Mucosa of rectum (tissue), 2 donors: Measurements from ENCODE around the gene GNAO1.

Experiments
- H3K27ac ChIP-seq, 2 donors: one replicate each; pipeline ENCODE4 v1.7.0; 2013; ENCODE audit warnings: inconsistent platforms in 2 of 2, low read depth in 2 of 2, low read length in 2 of 2
- H3K27me3 ChIP-seq, 2 donors: one replicate each; pipeline ENCODE4 v1.7.0; 2013; ENCODE audit warnings: low read length in 2 of 2; ENCODE audit not compliant: control insufficient read depth in 2 of 2, insufficient read depth in 2 of 2
- H3K36me3 ChIP-seq, 2 donors: one replicate each; pipeline ENCODE4 v1.7.0; 2013; ENCODE audit warnings: low read length in 2 of 2; ENCODE audit not compliant: control insufficient read depth in 2 of 2, insufficient read depth in 2 of 2
- H3K4me1 ChIP-seq, 2 donors: one replicate each; pipeline ENCODE4 v1.7.0; 2013; ENCODE audit warnings: low read length in 2 of 2, mild to moderate bottlenecking in 1 of 2; ENCODE audit not compliant: control insufficient read depth in 2 of 2, insufficient read depth in 2 of 2
- H3K4me3 ChIP-seq, 2 donors: one replicate each; pipeline ENCODE4 v1.7.0; 2013; ENCODE audit warnings: low read length in 2 of 2
- H3K9ac ChIP-seq, 2 donors: one replicate each; pipeline ENCODE4 v1.7.0; 2013; ENCODE audit warnings: low read length in 2 of 2, low read depth in 1 of 2, mild to moderate bottlenecking in 1 of 2
- H3K9me3 ChIP-seq, 2 donors: one replicate each; pipeline ENCODE4 v1.7.0; 2013; ENCODE audit warnings: low read length in 2 of 2; ENCODE audit not compliant: control insufficient read depth in 2 of 2
- donor health status: healthy.
- donor health status: Normal muscosa, but diverticular disease.

GNAO1 gene

DNA sequence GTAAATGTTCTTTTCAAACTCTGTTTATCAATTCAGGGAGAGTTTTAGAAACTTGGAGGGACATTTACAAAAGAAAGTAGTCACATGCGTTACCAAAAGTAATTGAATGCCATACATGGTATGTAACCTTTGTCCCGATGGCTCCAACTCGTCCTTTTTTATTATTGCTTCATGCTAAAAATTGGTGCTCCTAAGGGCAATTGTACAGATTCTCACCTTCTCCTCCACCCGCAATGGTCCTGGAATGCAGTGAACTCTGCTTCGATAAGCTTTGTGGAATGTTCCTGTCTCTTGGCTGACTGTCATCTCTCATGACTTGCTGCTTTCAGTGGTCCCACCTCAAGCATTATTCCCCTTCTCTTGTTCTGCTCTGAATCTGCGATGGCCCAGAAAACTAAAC lies 20.9 kb downstream of the GNAO1 start:
- peak overlapping the region; percentile 40 to 64 for H3K27ac ChIP-seq

DNA sequence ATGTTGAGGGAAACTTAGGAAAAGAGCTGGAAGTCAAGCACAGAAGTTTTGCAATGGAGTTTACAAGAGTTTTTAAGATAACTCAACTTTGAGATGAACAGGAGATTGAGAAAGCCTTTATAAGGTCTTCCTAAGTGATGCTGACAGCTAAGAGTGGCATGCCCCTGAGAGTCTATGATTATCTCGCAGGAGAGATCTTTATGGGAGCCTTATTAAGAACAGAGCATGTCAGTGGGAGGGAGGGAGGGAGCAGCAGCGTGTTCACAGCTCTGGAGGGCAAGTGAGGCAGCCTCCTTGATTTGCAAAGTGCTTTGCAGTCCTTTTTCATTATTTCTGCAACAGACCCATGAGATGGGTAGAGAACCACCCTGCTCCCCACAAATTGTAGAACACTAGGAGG lies 30.7 kb downstream of the GNAO1 start:
- Histone ChIP-seq H3K27ac (no peak overlapping the region), H3K4me1 (no peaks in the 10 kb centered on the region)

More for the DNA sequence above, 20.9 kb downstream of the GNAO1 start:
- H3K4me3 ChIP-seq: no peak overlapping the region
- H3K9me3 ChIP-seq: no peaks in the 10 kb centered on the region
- no peaks in the 10 kb centered on the region for H3K36me3 ChIP-seq
- H3K27me3 ChIP-seq: no peaks in the 10 kb centered on the region
- no peak overlapping the region for H3K9ac ChIP-seq
- H3K4me1 ChIP-seq: no peaks in the 10 kb centered on the region

DNA sequence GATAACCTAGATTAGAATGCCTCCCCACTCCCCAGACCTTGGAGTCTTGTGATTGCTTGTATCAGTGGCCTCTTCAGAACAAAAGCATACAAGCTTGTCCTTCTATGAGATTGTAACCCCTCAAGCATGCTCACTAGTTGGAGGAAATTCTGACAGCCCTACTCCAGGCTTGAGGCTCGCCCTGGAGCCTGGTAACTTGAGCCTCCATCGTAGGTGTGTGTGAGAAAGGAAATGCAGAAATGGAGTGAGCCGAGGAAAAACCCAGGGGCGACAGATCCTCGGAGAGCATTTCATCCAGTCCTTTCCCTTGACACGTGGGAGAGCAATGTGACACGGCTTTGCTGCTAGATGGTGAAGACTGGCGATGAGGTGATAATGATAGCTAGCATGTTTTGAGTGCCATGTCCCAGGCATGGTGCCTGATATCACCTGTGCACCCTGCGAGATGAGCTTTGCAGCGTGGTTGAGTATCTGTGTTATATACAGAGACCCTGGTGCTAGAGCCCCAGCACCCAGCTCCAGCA lies 31.2 kb downstream of the GNAO1 start:
- Histone ChIP-seq H3K9me3 (no peaks in the 10 kb centered on the region), H3K4me1 (no peaks in the 10 kb centered on the region), H3K27ac (no peak overlapping the region), H3K4me3 (no peak overlapping the region), H3K27me3 (no peaks in the 10 kb centered on the region), H3K9ac (no peak overlapping the region), H3K36me3 (no peaks in the 10 kb centered on the region)

More for the DNA sequence above, 30.7 kb downstream of the GNAO1 start:
- no peaks in the 10 kb centered on the region for H3K27me3 ChIP-seq
- H3K9me3 ChIP-seq: no peaks in the 10 kb centered on the region
- no peak overlapping the region for H3K9ac ChIP-seq
- H3K4me3 ChIP-seq: no peak overlapping the region
- no peaks in the 10 kb centered on the region for H3K36me3 ChIP-seq

DNA sequence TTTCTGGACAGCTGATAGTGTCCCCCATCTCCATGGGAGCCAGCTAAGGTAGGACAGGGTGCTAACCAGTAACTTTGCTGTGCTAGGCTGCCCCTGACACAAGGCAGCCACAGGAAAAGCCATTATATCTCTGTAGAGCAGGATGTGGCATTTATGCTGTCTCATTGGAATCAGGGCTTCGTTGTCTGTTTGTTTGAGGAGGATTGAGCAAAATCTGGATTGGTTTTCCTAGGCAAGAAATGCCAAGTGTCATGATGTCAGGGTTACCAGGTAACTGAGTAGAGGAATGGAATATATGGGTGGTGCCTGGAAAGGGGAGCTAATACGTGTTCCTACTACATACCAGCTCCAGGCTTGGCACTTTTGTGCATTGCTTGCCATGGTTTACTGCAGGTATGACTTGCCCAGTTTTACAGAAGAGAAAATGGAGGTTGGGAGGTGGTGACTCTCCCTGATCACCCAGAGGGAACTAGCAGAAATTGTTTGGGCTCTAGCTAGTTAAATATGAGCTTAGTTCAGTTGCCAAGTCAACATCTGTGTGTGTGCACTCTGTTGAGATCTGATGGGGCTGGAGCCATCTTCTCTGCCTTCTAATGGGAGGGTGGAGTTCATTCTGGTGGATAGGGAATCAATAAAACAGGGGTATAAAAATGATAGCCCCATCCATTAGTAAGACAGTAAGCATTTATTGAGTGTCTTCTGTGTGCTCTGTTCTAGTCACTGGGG lies 33.9 kb downstream of the GNAO1 start:
- H3K9ac ChIP-seq: no peak overlapping the region
- H3K4me3 ChIP-seq: no peak overlapping the region
- no peak overlapping the region for H3K27ac ChIP-seq
- H3K9me3 ChIP-seq: no peaks in the 10 kb centered on the region
- no peaks in the 10 kb centered on the region for H3K4me1 ChIP-seq
- no peaks in the 10 kb centered on the region for H3K36me3 ChIP-seq
- H3K27me3 ChIP-seq: no peaks in the 10 kb centered on the region

DNA sequence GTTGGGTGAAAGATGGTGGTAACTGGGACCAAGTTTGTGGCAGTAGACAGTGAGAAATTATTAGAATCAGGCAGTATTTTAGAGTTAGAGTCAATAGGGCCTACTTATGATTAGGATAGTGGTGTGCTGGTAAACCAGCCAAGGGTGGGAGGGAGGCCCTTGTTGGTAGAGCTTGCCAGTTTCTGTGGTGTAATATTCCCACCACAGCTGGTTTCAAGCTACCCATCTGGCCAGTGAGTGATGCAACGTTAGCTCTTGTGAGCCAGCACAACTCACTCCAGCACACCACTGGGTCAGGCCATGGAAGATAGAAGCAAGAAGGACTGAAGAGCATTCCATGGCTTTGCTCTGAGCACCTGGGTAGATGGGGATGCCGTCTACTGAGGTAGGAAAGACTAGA lies 34.9 kb downstream of the GNAO1 start:
- no peaks in the 10 kb centered on the region for H3K27me3 ChIP-seq
- H3K27ac ChIP-seq: no peak overlapping the region
- H3K9me3 ChIP-seq: no peaks in the 10 kb centered on the region
- no peaks in the 10 kb centered on the region for H3K36me3 ChIP-seq
- H3K4me3 ChIP-seq: no peak overlapping the region
- H3K9ac ChIP-seq: no peak overlapping the region
- no peaks in the 10 kb centered on the region for H3K4me1 ChIP-seq

DNA sequence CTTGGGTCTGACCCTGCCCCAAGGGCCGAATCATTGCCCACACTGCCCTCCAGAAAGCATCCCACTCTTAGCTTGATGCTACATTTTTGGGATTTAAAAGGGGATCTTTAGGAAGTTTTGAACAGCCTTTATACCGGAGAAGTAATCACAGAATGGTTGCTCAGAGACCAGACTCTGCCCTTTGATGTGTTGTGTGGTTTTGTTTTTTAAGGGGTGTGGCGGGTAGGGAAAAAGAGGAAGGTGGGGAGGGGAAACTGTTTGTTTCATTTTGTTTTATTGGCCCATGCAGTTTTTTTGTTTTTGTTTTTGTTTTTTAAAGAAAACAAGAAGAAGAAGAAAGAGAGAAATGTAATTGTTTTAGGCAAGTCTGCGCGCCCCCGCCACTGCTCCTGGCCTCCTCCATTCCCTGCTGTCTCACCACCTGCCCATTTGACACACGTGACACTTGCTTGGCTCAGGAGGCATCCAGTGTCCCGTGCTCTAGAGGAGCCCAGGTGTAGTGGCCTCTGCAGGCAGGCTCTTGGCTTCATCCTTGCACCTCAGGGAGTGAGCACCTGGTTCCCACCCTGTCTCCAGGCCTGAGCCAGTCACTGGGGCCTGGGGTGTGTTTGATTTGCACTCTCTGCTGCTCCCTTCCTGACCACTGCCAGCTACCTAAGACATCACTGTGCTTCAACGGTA lies 35.7 kb downstream of the GNAO1 start:
- no peaks in the 10 kb centered on the region for H3K4me1 ChIP-seq
- no peaks in the 10 kb centered on the region for H3K36me3 ChIP-seq
- H3K9ac ChIP-seq: no peak overlapping the region
- H3K27ac ChIP-seq: no peak overlapping the region
- no peaks in the 10 kb centered on the region for H3K27me3 ChIP-seq
- no peaks in the 10 kb centered on the region for H3K9me3 ChIP-seq
- no peak overlapping the region for H3K4me3 ChIP-seq

DNA sequence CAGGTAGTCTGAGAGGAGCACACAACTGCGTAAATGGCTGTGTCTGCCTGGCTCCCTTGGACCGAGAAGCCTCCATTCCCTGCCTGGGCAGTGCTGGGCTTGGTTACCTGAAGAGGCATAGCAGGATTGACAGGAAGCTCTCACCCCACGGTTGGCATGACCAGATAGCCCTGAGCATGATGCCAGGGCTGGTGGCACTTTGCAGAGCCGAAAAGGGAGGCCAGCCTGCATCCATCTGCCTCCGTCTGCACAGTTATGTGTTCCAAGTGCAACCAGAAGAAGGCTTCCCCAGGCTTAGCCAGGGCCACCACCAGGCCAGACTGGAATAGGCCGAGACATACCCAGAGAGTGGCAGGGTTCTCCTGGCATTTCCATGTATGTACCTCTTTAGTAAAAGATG lies 36.6 kb downstream of the GNAO1 start:
- Histone ChIP-seq H3K27me3 (no peaks in the 10 kb centered on the region), H3K27ac (no peak overlapping the region), H3K4me3 (no peak overlapping the region), H3K36me3 (no peaks in the 10 kb centered on the region), H3K4me1 (no peaks in the 10 kb centered on the region), H3K9ac (no peak overlapping the region), H3K9me3 (no peaks in the 10 kb centered on the region)

DNA sequence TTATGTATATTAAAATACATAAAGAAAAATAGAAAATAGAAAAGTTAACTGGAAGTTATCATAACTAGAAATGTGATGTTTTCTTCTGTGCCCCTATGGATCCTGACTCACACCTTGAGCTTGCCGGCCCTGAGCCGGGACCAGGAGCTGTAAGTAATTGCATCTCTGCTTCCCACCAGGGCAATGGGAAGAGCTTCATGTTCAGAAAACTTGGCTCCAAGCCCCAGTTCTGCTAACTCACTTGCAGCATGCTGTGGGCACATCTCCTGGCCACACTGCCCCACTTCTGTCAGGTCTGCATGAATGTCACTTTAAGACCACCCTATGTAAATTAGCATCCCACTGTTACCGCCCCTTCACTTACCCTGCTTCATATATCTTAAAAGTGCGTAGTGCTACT lies 37.2 kb downstream of the GNAO1 start:
- Histone ChIP-seq H3K4me3 (no peak overlapping the region), H3K36me3 (no peaks in the 10 kb centered on the region), H3K9ac (no peak overlapping the region), H3K4me1 (no peaks in the 10 kb centered on the region), H3K27ac (no peak overlapping the region), H3K27me3 (no peaks in the 10 kb centered on the region), H3K9me3 (no peaks in the 10 kb centered on the region)

DNA sequence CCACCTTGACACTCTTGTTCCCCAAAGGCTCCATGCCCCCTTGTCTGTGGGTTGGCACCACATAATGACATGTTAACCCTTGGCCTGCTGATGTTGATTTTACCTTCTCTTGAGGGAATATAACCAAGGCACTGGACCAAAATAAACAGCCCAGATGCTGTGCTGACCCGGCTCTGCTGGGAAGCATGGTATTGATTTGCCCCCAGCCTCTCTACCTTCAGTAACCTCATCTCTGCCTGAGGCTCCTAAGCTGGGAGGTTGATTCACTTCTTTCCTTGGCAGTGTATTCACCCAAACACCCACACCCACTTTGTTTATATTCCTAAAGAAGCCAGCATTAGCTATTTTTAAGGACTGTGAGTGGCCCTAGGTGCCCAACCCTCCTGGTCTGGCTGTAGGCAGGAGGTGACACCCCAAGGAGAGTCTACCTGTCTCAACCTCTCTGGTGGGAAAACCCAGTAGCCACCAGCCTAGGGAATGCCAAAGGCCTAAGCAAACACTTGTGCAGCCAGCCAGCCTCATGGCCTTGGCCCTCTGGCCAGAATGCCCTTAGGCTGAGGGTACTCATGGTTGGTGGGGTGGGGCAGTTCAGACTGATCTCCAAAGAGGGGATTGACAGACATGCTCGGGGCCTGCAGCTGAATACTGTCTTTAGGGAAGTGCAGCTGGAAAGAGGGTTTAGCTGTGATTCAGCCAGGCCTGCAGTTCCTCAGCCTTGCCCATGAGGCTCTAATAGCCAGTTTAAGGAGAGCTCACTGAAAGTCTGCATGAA lies 42.7 kb downstream of the GNAO1 start:
- Histone ChIP-seq H3K4me1 (no peaks in the 10 kb centered on the region), H3K27ac (no peak overlapping the region), H3K9me3 (no peaks in the 10 kb centered on the region), H3K27me3 (peaks cover 0 to 2% of the 10 kb centered on the region in 2 donors), H3K36me3 (no peaks in the 10 kb centered on the region), H3K4me3 (no peak overlapping the region), H3K9ac (no peak overlapping the region)

DNA sequence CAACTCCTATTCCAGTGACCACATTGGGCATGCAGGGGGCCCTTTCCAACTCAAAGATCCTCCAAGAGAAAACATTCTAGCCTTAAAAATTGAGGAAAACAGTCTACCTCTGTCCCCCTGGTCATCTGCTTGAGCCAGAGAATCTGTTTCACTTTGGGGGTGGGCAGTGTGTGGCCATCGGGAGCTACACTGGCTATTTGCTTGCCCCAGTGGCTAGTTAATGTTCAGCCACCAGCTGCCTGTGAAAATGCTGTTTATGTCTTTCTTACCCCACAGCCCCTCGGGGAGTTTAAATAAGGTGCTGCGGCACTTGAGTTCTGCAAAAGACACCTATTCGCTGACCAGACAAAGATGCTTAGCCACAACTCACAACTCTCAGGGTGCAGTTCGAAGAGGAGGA lies 43.4 kb downstream of the GNAO1 start:
- H3K9me3 ChIP-seq: no peaks in the 10 kb centered on the region
- no peak overlapping the region for H3K9ac ChIP-seq
- no peaks in the 10 kb centered on the region for H3K4me1 ChIP-seq
- no peak overlapping the region for H3K4me3 ChIP-seq
- peaks cover 0 to 2% of the 10 kb centered on the region in 2 donors for H3K27me3 ChIP-seq
- no peak overlapping the region for H3K27ac ChIP-seq
- H3K36me3 ChIP-seq: no peaks in the 10 kb centered on the region
